NCI-H1417 treated with DMSO at 0.1 percent for 48 hours (cell line): ENCODE results near the gene CYP27C1.
"Not testable (repeated sequence)": the region's sequence is repeated elsewhere in the genome, so short reads cannot be mapped to it uniquely, and the experiment has no call there.

Experiments used
- DNase-seq: peaks from one replicate; lab custom pipeline; 2025; lab: John Stamatoyannopoulos, UW

The CYP27C1 gene

GRCh38 chr2:127220102-127220767, at the start of gene CYP27C1:
Gene CYP27C1, minus strand, starts transcription at chr2:127220299. Its CDS starts 29 bp downstream, at chr2:127220270.
- DNase-seq: no peak

DNA sequence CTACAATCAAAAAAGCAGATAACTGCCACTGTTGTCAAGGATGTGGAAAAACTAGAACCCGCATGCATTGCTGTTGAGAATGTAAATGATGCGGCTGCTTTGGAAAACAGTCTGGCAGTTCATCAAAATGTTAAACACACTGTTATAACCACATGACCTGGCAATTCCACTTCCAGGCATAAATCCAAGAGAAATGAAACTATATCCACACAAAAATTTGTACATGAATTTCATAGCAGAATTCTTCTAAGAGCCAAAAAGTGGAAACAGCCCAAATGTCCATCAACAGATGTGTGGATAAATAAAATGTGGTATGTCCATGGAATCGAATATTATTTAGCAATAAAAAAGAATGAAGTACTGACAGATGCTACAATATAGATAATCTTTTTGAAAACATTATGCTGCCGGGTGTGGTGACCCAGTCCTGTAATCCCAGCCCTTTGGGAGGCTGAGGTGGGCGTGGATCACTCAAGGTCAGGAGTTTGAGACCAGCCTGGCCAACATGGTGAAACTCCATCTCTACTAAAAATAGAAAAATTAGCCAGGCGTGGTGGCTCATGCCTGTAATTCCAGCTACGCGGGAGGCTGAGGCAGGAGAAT, 41.8 kb upstream of the CYP27C1 start:
- DNase-seq: no peak

- no peak for DNase-seq
Observed at GRCh38 chr2:127259355-127259754, 39.3 kb upstream of the CYP27C1 start.

- no peak for DNase-seq
Observed at GRCh38 chr2:127256866-127257265, 36.8 kb upstream of the CYP27C1 start.

DNA sequence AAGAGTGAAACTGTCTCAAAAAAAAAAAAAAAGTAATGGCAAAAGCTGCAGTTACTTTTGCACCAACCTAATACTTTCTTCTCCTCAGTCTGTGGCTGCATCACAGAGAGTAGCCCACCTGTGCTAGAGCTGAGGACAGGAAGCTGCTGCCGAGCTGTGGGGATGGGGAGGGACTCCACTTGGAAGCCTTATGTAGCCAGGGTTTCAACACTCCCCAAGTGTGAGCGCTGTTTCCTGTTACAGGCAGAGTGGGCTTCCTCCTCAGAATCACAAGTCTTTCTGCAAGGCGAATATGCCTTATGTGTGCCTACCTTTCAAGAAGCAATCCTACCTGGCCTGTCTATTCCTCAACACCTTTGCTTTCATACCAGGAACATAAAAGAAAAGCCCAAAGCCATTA, 36.3 kb upstream of the CYP27C1 start:
- no peak for DNase-seq

GRCh38 chr2:127255721-127256120, 35.6 kb upstream of the CYP27C1 start:
- DNase-seq: no peak

DNA sequence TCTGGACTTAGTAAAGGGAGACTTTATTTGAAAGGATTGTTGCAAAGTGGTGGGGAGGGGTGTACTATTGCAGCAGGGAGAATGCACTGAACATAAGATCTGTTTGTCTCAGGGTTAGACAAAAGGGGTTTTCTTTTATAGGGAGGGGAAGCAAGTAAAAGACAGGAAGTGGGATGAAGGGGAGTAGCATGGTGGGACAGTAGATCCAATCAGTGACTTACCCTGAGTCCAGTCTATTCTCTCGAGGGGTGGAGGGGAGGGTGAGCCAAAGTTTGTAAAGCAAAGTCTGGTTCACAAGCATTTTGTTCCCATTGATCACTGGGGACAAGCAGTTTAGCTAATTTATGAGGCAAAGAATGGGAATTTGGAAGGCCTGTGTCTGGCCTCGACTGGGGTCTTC, 35.0 kb upstream of the CYP27C1 start:
- DNase-seq: no peak

- DNase-seq: no peak
Observed at GRCh38 chr2:127254386-127254981, 34.4 kb upstream of the CYP27C1 start.

- not testable (repeated sequence) for DNase-seq
Observed at GRCh38 chr2:127241184-127241583, 21.1 kb upstream of the CYP27C1 start.

DNA sequence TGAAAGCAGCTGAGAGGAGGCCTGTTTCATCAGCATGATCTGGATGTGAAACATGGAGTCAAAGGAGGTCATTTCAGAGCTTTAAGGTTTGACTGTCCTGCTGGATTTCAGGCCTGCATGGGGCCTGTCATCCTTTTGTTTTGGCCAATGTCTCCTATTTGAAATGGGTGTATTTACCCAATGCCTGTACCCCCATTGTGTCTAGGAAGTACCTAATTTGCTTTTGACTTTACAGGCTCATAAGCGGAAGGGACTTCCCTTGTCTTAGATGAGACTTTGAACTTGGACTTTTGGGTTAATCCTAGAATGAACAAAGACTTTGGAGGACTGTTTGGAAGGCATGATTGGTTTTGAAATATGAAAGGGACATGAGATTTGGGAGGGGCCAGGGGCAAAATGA, 19.3 kb upstream of the CYP27C1 start:
- no peak for DNase-seq

GRCh38 chr2:127237768-127238167, 17.7 kb upstream of the CYP27C1 start:
- DNase-seq: not testable (repeated sequence)

DNA sequence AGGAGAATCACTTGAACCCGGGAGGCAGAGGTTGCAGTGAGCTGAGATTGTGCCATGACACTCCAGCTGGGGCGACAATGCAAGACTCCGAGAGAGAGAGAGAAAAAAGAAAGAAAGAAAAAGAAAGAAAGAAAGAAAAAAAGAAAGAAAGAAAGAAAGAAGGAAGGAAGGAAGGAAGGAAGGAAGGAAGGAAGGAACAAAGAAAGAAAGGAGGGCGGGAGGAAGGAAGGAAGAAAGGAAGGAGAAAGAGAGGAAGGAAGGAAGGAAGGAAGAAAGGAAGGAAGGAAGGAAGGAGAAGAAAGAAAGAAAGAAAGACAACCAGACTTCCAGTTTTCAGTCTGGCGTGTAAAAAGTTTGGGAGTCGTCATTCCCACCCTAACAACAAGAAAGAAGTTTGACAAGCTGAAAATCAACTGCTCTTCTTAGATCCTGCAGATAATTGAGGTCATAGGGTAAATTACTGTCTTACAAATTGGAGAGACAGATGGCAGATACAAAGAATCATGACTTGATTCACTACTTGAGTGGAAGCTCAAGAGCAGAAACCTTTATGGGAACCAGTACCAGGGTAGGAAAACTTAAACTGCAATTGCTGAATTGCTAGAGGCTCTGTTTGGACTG, 15.1 kb upstream of the CYP27C1 start:
- no peak for DNase-seq

DNA sequence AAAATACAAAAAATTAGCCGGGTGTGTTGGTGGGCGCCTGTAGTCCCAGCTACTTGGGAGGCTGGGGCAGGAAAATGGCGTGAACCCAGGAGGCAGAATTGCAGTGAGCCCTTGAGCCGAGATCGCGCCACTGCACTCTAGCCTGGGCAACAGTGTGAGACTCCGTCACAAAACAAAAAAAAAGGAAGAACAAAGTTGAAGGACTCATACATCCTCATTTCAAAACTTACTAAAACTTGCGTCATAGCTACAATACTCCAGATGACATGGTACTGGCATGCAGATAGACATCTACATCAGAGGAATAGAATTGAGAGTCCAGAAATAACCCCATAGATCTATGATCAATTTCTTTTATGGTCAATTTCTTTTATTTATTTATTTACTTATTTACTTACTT, 13.6 kb upstream of the CYP27C1 start:
- DNase-seq: no peak

DNA sequence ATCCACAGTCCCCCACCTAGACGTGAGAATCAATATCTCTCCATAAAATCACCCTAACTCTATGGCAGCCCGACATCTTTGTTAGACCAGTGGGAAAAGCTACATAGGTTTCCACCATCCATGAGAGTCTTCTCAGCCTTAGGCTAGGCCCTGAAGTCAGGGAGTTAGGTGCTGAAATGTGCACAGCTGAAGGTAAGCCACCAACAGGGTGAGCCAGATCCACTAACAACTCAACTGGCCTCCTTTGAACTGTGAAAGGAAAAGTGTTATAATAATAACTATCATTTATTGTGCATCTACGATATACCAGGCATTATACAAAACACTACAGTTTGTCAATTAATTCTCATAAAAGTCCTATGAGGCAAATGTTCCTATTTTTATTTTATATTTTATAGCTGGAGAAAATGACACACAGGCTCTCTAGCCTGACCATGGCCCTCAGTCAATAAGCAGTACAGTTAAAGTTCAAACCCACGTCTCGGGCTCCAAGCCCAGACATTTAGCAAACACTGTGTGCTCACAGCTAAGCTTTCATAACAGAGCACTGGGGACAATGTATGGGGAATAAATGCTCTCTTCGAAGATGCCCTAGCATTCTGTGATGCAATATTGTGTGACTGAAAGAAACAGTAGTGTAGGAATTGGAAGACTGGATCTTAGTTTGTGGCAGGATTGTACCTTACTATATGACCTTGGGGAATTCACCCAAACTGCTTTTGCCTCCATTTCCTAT, 11.2 kb upstream of the CYP27C1 start:
- DNase-seq: no peak

DNA sequence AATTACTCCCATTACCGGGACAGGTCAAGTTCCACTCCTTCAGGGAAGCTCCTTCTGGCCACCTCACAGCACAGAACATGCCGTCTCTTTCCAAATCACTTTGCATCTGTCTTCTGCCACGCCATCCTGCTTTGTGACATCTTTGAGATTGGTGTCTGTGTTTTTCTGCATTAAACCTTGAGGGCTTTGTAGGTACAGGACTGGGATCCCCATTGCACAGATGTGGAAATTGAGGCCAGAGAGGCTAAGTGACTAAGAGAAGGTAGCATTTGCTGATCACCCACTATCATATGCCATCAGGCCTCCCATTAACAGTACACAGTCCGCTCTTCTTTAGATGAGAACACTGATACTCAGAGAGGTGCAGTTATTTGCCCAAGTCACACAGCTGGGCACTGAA, 9.5 kb upstream of the CYP27C1 start:
- DNase-seq: no peak

DNA sequence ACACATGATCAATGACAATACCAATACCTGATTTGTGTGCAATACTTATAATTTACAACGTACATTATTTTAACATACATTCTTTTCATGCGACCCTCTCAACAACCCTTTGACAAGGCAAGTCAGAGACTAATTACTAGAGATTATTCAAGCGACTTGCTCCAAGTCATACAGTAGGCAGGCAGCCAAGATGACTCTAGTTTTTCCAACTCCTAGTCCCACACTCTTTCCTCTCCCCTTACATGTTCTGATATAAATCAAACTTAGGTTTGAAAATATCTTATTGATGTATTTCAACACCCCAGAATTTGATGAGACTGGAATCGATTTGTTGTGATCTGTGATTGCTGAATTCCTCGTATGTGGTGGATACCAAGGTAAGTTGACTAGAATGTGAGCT, 8.0 kb upstream of the CYP27C1 start:
- no peak for DNase-seq

- DNase-seq: not testable (repeated sequence)
Observed at GRCh38 chr2:127227264-127227660, 7.2 kb upstream of the CYP27C1 start.

GRCh38 chr2:127226520-127227263, 6.6 kb upstream of the CYP27C1 start:
- no peak for DNase-seq

- no peak for DNase-seq
Observed at GRCh38 chr2:127226132-127226519, 6.0 kb upstream of the CYP27C1 start.

DNA sequence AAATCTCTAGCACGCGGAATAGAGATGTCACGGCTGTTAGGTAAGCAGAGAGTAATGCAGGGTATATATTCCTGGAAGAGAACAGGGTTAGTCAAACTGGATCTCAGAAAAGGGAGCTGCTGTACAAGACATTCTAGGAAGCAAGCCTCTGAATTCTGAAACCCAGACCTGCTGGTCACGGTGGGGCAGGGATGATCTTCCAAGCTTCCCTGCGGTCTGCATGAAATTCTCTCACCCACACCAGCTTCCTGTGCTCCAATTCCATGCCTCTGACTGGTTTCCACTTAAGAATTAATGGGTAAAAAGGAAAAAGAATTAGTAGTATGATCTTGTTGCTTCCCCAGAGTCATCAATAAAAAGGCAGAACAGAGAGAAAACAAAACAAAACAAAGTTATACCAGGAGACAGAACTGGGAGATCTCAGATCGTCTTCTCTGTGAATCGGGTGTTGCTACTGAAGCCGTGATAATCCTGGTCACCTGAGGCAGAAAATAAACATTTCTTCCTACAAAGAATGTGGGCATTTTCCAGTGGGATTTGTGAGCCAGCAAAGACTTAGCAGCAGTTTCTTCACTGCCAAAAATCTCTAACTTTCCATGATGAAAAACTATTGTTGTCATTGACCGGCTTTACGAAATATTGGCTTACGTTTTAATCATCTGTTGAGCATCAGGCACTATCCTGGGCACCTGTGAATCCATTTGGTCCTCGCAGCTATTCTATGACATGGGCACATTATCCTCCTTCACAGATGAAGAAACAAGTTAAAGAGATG, 5.3 kb upstream of the CYP27C1 start:
- no peak for DNase-seq

DNA sequence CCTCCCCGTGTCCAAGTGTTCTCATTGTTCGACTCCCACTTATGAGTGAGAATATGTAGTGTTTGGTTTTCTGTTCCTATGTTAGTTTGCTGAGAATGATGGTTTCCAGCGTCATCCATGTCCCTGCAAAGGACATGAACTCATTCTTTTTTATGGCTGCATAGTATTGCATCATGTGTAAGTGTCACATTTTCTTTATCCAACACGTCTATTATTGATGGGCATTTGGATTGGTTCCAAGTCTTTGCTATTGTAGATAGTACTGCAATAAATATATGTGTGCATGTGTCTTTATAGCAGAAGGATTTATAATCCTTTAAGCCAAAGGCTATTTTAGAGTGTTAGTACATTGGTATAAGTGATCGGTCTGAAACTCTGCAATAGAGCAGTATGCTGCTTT, 4.0 kb upstream of the CYP27C1 start:
- DNase-seq: not testable (repeated sequence)
